ENCODE results near the gene DAP3.

Gene DAP3

GRCh38 chr1:155769257-155769656 lies 80.4 kb downstream of the DAP3 start:
- no peak for TF ChIP-seq ISL1 (CRISPR knock-in tag; IDR thresholded peaks at IDR 0.05)
- TF ChIP-seq ZNF70 (CRISPR knock-in tag; IDR thresholded peaks at IDR 0.05): no peak
- TF ChIP-seq CREB5 (CRISPR knock-in tag; IDR thresholded peaks at IDR 0.05; ENCODE audit: low read depth): no peak
- TF ChIP-seq ZNF565 (CRISPR knock-in tag; conservative IDR thresholded peaks at IDR 0.05; ENCODE audit: low read depth): no peak
- no peak for TF ChIP-seq PATZ1 (CRISPR knock-in tag; IDR thresholded peaks at IDR 0.05; ENCODE audit: borderline replicate concordance)
- no peak for TF ChIP-seq GLIS3 (CRISPR knock-in tag; IDR thresholded peaks at IDR 0.05)
- no peak for TF ChIP-seq ESRRG (CRISPR knock-in tag; IDR thresholded peaks at IDR 0.05)
- no peak for TF ChIP-seq ZC3H10 (CRISPR knock-in tag; IDR thresholded peaks at IDR 0.05)
- no peak for TF ChIP-seq TCF4 (CRISPR knock-in tag; IDR thresholded peaks at IDR 0.05; ENCODE audit: borderline replicate concordance)
- TF ChIP-seq PPARA (CRISPR knock-in tag; IDR thresholded peaks at IDR 0.05; ENCODE audit: borderline replicate concordance): no peak
- no peak for TF ChIP-seq ARNTL (CRISPR knock-in tag; IDR thresholded peaks at IDR 0.05; ENCODE audit: borderline replicate concordance, low read depth)
- no peak for ATAC-seq

- ATAC-seq: no peak
- no peak for TF ChIP-seq ZFP30 (CRISPR knock-in tag; IDR thresholded peaks at IDR 0.05)
- TF ChIP-seq CSDC2 (CRISPR knock-in tag; IDR thresholded peaks at IDR 0.05): no peak
- no peak for TF ChIP-seq PATZ1 (CRISPR knock-in tag; IDR thresholded peaks at IDR 0.05; ENCODE audit: borderline replicate concordance)
- no peak for TF ChIP-seq ZFP3 (CRISPR knock-in tag; IDR thresholded peaks at IDR 0.05)
- TF ChIP-seq ARNTL (CRISPR knock-in tag; IDR thresholded peaks at IDR 0.05; ENCODE audit: borderline replicate concordance, low read depth): no peak
- TF ChIP-seq OSR1 (CRISPR knock-in tag; IDR thresholded peaks at IDR 0.05): no peak
- TF ChIP-seq RARB (CRISPR knock-in tag; IDR thresholded peaks at IDR 0.05): no peak
- TF ChIP-seq GLIS3 (CRISPR knock-in tag; IDR thresholded peaks at IDR 0.05): no peak
- no peak for TF ChIP-seq POU6F1 (CRISPR knock-in tag; IDR thresholded peaks at IDR 0.05; ENCODE audit: borderline replicate concordance, low read depth)
- no peak for TF ChIP-seq BACH2 (CRISPR knock-in tag; IDR thresholded peaks at IDR 0.05; ENCODE audit: borderline replicate concordance)
- no peak for TF ChIP-seq ISL1 (CRISPR knock-in tag; IDR thresholded peaks at IDR 0.05)
These were observed 84.3 kb downstream of the DAP3 start for GRCh38 chr1:155773221-155773620.

- TF ChIP-seq PPARA (CRISPR knock-in tag; IDR thresholded peaks at IDR 0.05; ENCODE audit: borderline replicate concordance) (no peak), ARNTL (CRISPR knock-in tag; IDR thresholded peaks at IDR 0.05; ENCODE audit: borderline replicate concordance, low read depth) (no peak), CREB5 (CRISPR knock-in tag; IDR thresholded peaks at IDR 0.05; ENCODE audit: low read depth) (no peak), ESRRG (CRISPR knock-in tag; IDR thresholded peaks at IDR 0.05) (no peak), ZFP30 (CRISPR knock-in tag; IDR thresholded peaks at IDR 0.05) (no peak), ISL1 (CRISPR knock-in tag; IDR thresholded peaks at IDR 0.05) (no peak)
- ATAC-seq: no peak
These were observed 87.5 kb downstream of the DAP3 start for GRCh38 chr1:155776414-155776813.

- no peak for ATAC-seq
- TF ChIP-seq OSR1 (CRISPR knock-in tag; IDR thresholded peaks at IDR 0.05): no peak
- no peak for TF ChIP-seq TOX (CRISPR knock-in tag; IDR thresholded peaks at IDR 0.05; ENCODE audit: borderline replicate concordance)
- no peak for TF ChIP-seq ESRRG (CRISPR knock-in tag; IDR thresholded peaks at IDR 0.05)
- TF ChIP-seq SNAI2 (CRISPR knock-in tag; IDR thresholded peaks at IDR 0.05): no peak
These were observed 88.7 kb downstream of the DAP3 start for GRCh38 chr1:155777582-155777981.

Measured in SK-N-SH treated with all-trans-retinoic acid at 6 μM for 48 hours (cell line).